ENCODE data around the gene CHRNA9.

The CHRNA9 gene

DNA sequence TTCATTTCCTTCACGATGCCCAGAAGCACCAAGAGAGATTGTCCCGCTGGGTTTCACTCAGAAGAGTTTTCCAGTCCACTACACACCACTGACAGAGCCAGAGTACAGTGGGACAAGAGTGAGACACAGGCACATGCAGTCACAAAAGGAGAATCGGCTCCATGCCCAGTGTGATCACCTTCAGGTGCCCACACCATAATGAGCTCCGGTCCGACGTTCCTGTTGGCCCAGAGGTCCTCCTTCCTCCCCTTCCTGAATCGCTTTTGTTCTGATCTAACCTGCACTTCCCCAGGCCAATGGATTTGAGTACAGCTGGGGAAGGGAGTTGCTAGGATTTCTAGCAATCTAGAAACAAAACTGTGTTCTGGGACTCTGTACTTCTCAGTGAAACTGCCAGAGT lies 4.6 kb upstream of the CHRNA9 start:
- Histone ChIP-seq H3K9ac (ENCODE audit: low read depth, low read length) (no peak overlapping the region), H3K4me3 (ENCODE audit: low read depth, low read length) (no peak overlapping the region), H3K27me3 (ENCODE audit: control insufficient read depth, insufficient read depth, low read length) (no peaks in the 10 kb centered on the region), H3K9me3 (ENCODE audit: control insufficient read depth, insufficient read depth, low read length) (no peaks in the 10 kb centered on the region), H3K36me3 (ENCODE audit: control insufficient read depth, insufficient read depth, low read length) (no peaks in the 10 kb centered on the region), H3K4me1 (ENCODE audit: control insufficient read depth, insufficient read depth, low read length) (peaks cover 7% of the 10 kb centered on the region)

DNA sequence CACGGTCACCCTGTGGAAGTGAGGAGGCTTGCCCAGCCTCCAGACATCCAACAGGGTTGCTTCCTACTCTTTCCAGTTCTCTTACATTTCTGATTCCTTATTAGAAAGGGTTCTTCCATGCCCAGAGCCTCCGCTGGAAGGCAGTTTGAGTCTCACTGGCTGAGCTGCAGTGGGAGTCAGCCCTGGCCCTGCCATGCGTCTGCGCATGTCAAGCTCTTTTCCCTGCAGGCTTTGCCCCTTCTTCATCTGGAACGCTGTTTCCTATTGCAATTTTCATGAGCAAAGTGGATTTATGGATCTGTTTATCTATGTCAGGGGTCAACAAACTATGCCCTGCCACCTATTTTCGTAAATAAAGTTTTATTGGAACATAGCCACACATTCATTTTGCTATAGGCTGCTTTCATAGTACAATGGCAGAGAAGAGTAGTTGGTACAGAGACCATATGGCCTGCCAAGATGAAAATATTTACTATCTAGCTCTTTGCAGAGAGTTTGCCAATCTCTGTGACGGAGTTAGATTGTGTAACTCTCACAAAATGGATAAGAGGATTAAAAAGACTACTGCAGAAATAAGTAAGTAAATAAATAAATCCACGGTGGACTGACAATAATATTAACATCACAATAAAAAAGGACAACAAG lies 3.9 kb upstream of the CHRNA9 start:
- no peaks in the 10 kb centered on the region for H3K27me3 ChIP-seq (ENCODE audit: control insufficient read depth, insufficient read depth, low read length)
- no peaks in the 10 kb centered on the region for H3K9me3 ChIP-seq (ENCODE audit: control insufficient read depth, insufficient read depth, low read length)
- no peak overlapping the region for H3K4me3 ChIP-seq (ENCODE audit: low read depth, low read length)
- peaks cover 7% of the 10 kb centered on the region for H3K4me1 ChIP-seq (ENCODE audit: control insufficient read depth, insufficient read depth, low read length)
- no peaks in the 10 kb centered on the region for H3K36me3 ChIP-seq (ENCODE audit: control insufficient read depth, insufficient read depth, low read length)
- H3K9ac ChIP-seq (ENCODE audit: low read depth, low read length), result no peak overlapping the region

- no peaks in the 10 kb centered on the region for H3K27me3 ChIP-seq (ENCODE audit: control insufficient read depth, insufficient read depth, low read length)
- H3K4me3 ChIP-seq (ENCODE audit: low read depth, low read length), result no peak overlapping the region
- no peaks in the 10 kb centered on the region for H3K9me3 ChIP-seq (ENCODE audit: control insufficient read depth, insufficient read depth, low read length)
- H3K9ac ChIP-seq (ENCODE audit: low read depth, low read length), result no peak overlapping the region
- H3K36me3 ChIP-seq (ENCODE audit: control insufficient read depth, insufficient read depth, low read length), result no peaks in the 10 kb centered on the region
- peaks cover 7% of the 10 kb centered on the region for H3K4me1 ChIP-seq (ENCODE audit: control insufficient read depth, insufficient read depth, low read length)
Observed at GRCh38 chr4:40331961-40332360, 3.2 kb upstream of the CHRNA9 start.

DNA sequence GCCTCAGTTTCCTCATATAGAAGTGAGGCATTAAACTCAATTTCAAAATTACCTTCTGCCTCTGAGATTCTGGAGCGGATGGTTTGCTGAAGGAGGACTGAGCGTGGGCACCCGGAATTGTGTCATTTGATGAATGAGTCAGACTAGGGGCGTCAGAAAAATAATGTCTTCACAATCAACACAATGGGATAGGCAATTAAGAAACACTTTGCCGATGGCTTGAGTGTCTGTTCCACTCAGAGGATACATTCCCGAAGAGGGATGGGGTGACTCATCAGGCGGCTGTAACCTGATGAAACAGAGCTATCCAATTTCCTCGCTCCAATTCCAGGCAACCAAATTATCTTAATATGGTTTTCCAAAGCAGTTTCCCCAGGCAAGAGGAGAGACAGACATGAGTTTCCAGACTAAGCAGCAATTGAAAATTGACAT lies 1.2 kb upstream of the CHRNA9 start:
- Histone ChIP-seq H3K27me3 (ENCODE audit: control insufficient read depth, insufficient read depth, low read length) (no peaks in the 10 kb centered on the region), H3K9me3 (ENCODE audit: control insufficient read depth, insufficient read depth, low read length) (no peaks in the 10 kb centered on the region), H3K9ac (ENCODE audit: low read depth, low read length) (no peak overlapping the region), H3K4me3 (ENCODE audit: low read depth, low read length) (no peak overlapping the region), H3K4me1 (ENCODE audit: control insufficient read depth, insufficient read depth, low read length) (peaks cover 7% of the 10 kb centered on the region), H3K36me3 (ENCODE audit: control insufficient read depth, insufficient read depth, low read length) (no peaks in the 10 kb centered on the region)

GRCh38 chr4:40335525-40335894 lies 377 bp downstream of the CHRNA9 start:
- Histone ChIP-seq H3K4me1 (ENCODE audit: control insufficient read depth, insufficient read depth, low read length) (peaks cover 7% of the 10 kb centered on the region), H3K9me3 (ENCODE audit: control insufficient read depth, insufficient read depth, low read length) (no peaks in the 10 kb centered on the region), H3K4me3 (ENCODE audit: low read depth, low read length) (no peak overlapping the region), H3K27me3 (ENCODE audit: control insufficient read depth, insufficient read depth, low read length) (no peaks in the 10 kb centered on the region), H3K36me3 (ENCODE audit: control insufficient read depth, insufficient read depth, low read length) (no peaks in the 10 kb centered on the region), H3K9ac (ENCODE audit: low read depth, low read length) (no peak overlapping the region)

DNA sequence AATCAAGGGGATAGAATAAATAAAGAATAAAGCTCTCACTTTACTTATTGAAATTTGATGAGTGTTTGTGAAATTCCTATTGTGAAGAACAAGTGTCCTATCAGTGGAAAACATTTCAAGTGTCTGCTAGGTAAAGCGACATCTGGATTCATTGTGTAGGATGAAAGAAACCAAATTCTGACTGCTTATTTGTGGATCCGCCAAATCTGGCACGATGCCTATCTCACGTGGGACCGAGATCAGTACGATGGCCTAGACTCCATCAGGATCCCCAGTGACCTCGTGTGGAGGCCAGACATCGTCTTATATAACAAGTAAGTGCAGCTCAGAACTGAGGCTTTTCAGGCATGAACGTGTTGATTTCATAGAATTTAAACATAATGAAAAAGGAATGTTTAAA lies 1.9 kb downstream of the CHRNA9 start:
- no peaks in the 10 kb centered on the region for H3K36me3 ChIP-seq (ENCODE audit: control insufficient read depth, insufficient read depth, low read length)
- no peaks in the 10 kb centered on the region for H3K27me3 ChIP-seq (ENCODE audit: control insufficient read depth, insufficient read depth, low read length)
- no peak overlapping the region for H3K4me3 ChIP-seq (ENCODE audit: low read depth, low read length)
- H3K9ac ChIP-seq (ENCODE audit: low read depth, low read length), result no peak overlapping the region
- peaks cover 7% of the 10 kb centered on the region for H3K4me1 ChIP-seq (ENCODE audit: control insufficient read depth, insufficient read depth, low read length)
- no peaks in the 10 kb centered on the region for H3K9me3 ChIP-seq (ENCODE audit: control insufficient read depth, insufficient read depth, low read length)

- H3K36me3 ChIP-seq (ENCODE audit: control insufficient read depth, insufficient read depth, low read length), result no peaks in the 10 kb centered on the region
- H3K27me3 ChIP-seq (ENCODE audit: control insufficient read depth, insufficient read depth, low read length), result no peaks in the 10 kb centered on the region
- H3K9me3 ChIP-seq (ENCODE audit: control insufficient read depth, insufficient read depth, low read length), result no peaks in the 10 kb centered on the region
- peaks cover 7% of the 10 kb centered on the region for H3K4me1 ChIP-seq (ENCODE audit: control insufficient read depth, insufficient read depth, low read length)
- H3K9ac ChIP-seq (ENCODE audit: low read depth, low read length), result no peak overlapping the region
- no peak overlapping the region for H3K4me3 ChIP-seq (ENCODE audit: low read depth, low read length)
Observed at GRCh38 chr4:40337523-40337922, 2.4 kb downstream of the CHRNA9 start.

DNA sequence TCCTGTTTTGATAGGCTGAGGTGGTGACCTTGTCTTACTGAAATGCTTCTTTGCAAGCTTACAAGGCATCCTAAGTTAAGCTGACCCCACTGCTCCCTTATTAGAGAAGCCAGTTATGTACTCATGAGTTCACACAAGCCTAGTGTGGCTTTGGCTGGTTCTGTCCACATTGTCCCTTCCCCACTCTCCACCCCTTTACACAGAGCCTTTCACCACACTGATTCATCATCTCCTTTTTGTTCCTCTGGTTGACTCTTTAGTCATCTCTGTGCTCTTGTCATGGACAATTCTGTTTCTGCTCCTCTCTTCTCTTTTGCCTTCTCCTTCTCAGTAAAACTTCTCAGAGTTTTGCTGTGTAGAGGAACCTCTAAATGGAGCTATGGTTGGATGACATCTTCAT lies 4.9 kb downstream of the CHRNA9 start:
- Histone ChIP-seq H3K4me1 (ENCODE audit: control insufficient read depth, insufficient read depth, low read length) (peaks cover under 1% of the 10 kb centered on the region), H3K9ac (ENCODE audit: low read depth, low read length) (no peak overlapping the region), H3K9me3 (ENCODE audit: control insufficient read depth, insufficient read depth, low read length) (no peaks in the 10 kb centered on the region), H3K27me3 (ENCODE audit: control insufficient read depth, insufficient read depth, low read length) (no peaks in the 10 kb centered on the region), H3K36me3 (ENCODE audit: control insufficient read depth, insufficient read depth, low read length) (no peaks in the 10 kb centered on the region), H3K4me3 (ENCODE audit: low read depth, low read length) (no peak overlapping the region)

DNA sequence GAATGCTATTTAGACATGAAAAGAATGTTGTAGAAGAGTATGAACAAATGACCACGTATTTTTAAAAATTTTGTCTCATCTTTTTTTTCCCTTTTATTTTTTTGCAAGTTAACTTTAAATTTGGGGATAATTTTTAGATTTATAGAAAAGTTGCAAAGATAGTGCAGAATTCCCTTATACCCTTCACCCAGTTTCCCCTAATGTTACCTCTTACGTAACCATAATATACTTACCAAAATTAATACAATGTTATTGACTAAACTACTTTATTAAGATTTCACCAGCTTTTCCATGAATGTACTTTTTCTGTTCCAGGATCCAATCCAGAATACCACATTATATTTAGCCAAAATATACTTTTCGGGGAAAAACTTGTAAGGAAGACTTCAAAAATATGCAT lies 12.3 kb downstream of the CHRNA9 start:
- Histone ChIP-seq H3K4me1 (ENCODE audit: control insufficient read depth, insufficient read depth, low read length) (no peaks in the 10 kb centered on the region), H3K27me3 (ENCODE audit: control insufficient read depth, insufficient read depth, low read length) (no peaks in the 10 kb centered on the region), H3K36me3 (ENCODE audit: control insufficient read depth, insufficient read depth, low read length) (no peaks in the 10 kb centered on the region), H3K4me3 (ENCODE audit: low read depth, low read length) (no peak overlapping the region), H3K9ac (ENCODE audit: low read depth, low read length) (no peak overlapping the region), H3K9me3 (ENCODE audit: control insufficient read depth, insufficient read depth, low read length) (no peaks in the 10 kb centered on the region)

GRCh38 chr4:40348000-40348399 lies 12.9 kb downstream of the CHRNA9 start:
- Histone ChIP-seq H3K9ac (ENCODE audit: low read depth, low read length) (no peak overlapping the region), H3K4me3 (ENCODE audit: low read depth, low read length) (no peak overlapping the region), H3K4me1 (ENCODE audit: control insufficient read depth, insufficient read depth, low read length) (no peaks in the 10 kb centered on the region), H3K9me3 (ENCODE audit: control insufficient read depth, insufficient read depth, low read length) (no peaks in the 10 kb centered on the region), H3K36me3 (ENCODE audit: control insufficient read depth, insufficient read depth, low read length) (no peaks in the 10 kb centered on the region), H3K27me3 (ENCODE audit: control insufficient read depth, insufficient read depth, low read length) (no peaks in the 10 kb centered on the region)

DNA sequence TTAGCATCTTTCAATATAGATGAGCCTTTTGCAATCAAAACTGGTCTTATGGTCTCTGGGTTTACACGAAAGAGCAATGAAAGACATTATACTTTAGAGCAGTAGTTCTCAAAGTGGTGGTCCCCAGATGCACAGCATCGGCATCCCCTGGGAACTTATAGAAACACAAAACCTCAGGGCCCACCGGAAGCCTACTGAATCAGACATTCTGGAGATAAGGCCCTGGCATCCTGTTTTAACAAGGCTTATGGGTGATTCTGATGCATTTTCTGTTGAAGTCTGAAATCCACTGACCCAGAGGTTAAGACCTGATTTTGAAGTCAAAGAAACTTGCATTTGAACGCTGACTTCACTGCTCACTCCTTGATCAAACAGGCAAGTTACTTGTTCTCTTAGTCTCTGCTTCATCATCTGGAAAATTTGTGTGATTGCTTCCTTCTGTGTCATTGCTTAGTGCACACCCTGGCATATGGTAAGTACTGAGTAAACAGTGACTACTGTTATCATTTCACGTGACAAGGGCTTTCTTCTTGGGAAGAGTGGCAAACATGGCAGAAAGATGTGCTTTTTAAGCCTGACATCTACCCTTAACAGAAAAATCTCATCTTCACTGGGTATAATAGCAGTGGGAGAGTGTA lies 14.5 kb downstream of the CHRNA9 start:
- H3K9me3 ChIP-seq (ENCODE audit: control insufficient read depth, insufficient read depth, low read length), result no peaks in the 10 kb centered on the region
- H3K9ac ChIP-seq (ENCODE audit: low read depth, low read length), result no peak overlapping the region
- no peaks in the 10 kb centered on the region for H3K36me3 ChIP-seq (ENCODE audit: control insufficient read depth, insufficient read depth, low read length)
- H3K4me1 ChIP-seq (ENCODE audit: control insufficient read depth, insufficient read depth, low read length), result no peaks in the 10 kb centered on the region
- no peak overlapping the region for H3K4me3 ChIP-seq (ENCODE audit: low read depth, low read length)
- no peaks in the 10 kb centered on the region for H3K27me3 ChIP-seq (ENCODE audit: control insufficient read depth, insufficient read depth, low read length)

GRCh38 chr4:40350627-40351227 lies 15.6 kb downstream of the CHRNA9 start:
- H3K36me3 ChIP-seq (ENCODE audit: control insufficient read depth, insufficient read depth, low read length), result no peaks in the 10 kb centered on the region

More at GRCh38 chr4:40350627-40351227, 15.6 kb downstream of the CHRNA9 start:
- no peaks in the 10 kb centered on the region for H3K9me3 ChIP-seq (ENCODE audit: control insufficient read depth, insufficient read depth, low read length)
- H3K27me3 ChIP-seq (ENCODE audit: control insufficient read depth, insufficient read depth, low read length), result no peaks in the 10 kb centered on the region
- H3K4me1 ChIP-seq (ENCODE audit: control insufficient read depth, insufficient read depth, low read length), result no peaks in the 10 kb centered on the region
- no peak overlapping the region for H3K4me3 ChIP-seq (ENCODE audit: low read depth, low read length)
- no peak overlapping the region for H3K9ac ChIP-seq (ENCODE audit: low read depth, low read length)
